Umbilical cord (tissue), 2 donors: ENCODE results near the gene ARMC10. TPM values are rescaled to one million over a fixed set of nuclear protein-coding genes. Genes with fewer than 3 reads are reported as not detected.
"Not testable (repeated sequence)": the region's sequence is repeated elsewhere in the genome, so short reads cannot be mapped to it uniquely, and the experiment has no call there.

Experiments
- DNase-seq: peaks from one replicate; pipeline ENCODE4 v3.0.0-alpha.2; 2015; ENCODE audit warnings: low spot score
- total RNA-seq: library from RNA; depleted of rRNA; stranded (reverse); fragments of >200 nt; gene quantifications from one replicate; pipeline ENCODE4 v1.2.3, GENCODE V29; 2014; ENCODE audit warnings: low replicate concordance; ENCODE audit not compliant: insufficient read depth

The ARMC10 gene
- total RNA-seq, 1 donor from 2014 or later, result 37.1 TPM

DNA sequence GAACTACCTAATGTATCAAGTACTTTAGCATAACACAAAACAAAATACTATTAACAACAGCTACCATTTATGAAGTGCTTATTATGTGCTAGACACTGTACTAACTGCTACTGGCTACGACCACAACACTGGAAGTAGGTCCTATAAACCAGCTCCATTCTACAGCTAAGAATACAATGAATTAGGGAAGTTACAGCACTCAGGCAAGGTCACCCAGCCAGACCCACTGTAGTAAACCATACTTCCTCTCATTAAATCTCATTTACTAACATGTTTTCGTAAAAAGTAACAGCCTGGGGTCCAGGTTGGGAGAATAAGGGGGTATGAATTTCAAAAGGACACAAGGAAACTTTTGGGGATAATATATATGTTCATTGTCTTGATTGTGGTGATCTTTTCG lies 48.6 kb downstream of the ARMC10 start:
- DNase-seq, result no peak

DNA sequence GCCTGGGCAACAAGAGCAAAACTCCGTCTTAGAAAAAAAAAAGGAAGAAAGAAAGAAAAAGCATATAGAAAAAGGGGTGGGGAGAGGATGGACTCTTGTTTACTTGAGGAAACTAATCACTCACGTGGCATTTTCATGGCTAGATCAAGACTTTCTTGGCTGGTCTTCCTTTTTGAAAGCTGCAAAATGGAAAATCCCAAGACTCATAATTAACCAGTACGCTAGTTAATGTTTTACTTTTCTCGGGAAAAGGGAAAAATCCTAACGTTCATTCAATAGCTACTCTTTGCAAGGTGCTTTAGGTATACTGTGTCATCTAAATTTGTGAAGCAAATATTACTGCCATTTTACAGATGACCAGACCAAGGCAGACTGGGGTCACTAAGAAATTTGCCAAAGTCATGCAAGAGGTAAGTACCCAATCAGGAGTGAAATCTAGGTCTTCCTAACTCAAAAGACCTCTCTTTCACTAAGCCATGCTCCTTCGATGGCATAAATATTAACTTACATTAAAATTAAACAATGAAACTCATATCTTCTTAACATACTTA lies 49.6 kb downstream of the ARMC10 start:
- no peak for DNase-seq

DNA sequence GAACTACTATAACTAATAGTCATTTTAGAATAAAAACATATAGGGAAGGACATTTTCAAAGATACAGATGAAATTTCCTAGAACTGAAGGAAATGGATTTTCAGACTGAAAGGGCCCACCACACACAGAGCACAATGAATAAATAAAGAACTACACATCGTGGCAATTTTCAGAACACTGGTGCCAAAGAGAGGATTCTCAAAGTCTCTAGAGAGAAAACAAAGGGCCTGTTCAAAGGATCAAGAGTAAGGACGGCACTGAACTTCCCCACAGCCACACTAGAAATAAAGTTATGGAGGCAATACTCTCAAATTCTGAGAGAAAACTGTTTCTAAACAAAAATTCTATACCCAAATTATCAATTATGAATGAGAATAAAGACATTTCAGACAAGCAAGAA lies 52.1 kb downstream of the ARMC10 start:
- DNase-seq, result no peak

DNA sequence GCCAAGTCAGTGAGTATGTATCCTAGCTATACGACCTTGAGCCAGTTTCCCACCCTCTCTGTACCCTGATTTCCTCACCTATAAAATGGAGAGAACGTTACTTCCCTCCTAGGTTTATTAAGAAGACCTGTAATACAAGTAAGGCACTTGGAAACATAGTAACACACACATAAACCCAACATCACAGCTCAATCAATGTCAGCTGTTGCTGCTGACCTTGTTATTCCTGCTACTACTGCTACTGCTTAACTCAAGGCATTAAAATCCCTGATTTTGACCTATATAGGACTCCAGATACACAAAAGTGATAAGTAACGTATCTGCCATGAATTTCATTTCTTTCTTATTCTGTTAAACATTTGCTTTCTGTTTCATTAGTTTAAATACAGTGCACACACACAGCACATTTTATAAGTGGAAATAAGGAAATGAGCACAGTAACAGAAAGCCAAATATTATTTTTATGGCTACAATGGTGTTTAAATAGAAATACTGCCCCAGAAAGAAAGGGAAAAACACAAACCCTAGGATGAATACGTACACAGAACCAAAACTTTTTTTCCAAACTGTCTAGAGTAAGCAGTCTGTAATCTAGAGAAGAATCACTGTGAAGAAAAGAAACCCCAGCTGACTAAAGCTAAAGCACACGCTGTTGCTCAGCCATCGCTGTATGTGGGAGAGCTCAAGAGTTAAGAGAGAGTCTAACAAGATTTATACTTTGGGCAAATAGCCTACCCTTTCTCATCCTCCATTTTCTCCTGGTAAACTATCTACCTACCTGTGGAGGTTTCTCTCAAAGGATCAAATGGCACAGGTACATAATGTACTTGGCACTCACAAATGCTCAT lies 55.0 kb downstream of the ARMC10 start:
- DNase-seq, result no peak

GRCh38 chr7:103130901-103131624 lies 56.1 kb downstream of the ARMC10 start:
- DNase-seq, result no peak

- no peak for DNase-seq
Observed at GRCh38 chr7:103132995-103133688, 58.2 kb downstream of the ARMC10 start.

- DNase-seq, result no peak
Observed at GRCh38 chr7:103134836-103135554, 60.1 kb downstream of the ARMC10 start.

DNA sequence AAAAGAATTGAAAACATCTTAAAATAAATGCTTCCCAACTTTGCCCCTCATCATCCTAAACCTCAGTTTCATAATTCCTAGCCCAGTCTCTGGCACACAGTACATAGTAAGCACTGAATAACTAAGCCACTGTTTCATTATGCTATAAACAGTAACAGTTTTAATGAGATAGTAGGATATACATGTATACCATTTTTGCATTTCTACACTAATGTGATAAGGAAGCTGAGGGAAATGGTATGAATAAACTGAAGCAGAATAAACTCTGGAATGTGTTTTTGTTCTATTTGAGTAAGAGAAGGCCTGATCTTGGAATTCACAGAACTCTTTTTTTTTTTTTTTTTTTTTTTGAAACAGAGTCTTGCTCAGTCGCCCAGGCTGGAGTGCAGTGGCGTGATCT lies 65.1 kb downstream of the ARMC10 start:
- DNase-seq, result no peak

DNA sequence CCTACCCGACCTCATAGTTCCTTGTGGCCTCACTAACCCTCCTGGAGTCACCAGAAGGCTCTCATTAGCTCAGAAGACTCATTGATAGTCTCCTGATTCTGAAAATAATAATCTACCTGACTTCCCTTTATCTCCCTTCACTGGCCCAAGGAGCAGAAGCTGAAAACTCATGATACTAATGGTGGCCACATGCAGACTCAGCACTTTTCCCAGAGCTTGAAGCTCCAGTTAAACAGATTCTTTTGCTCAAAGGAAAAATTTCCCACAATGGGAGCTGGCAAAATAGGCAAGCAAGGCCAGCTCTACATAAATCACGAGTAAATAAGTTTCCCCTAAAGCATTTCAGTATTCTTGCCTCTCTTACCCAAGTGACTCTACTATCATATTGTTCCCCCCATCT lies 65.7 kb downstream of the ARMC10 start:
- no peak for DNase-seq

GRCh38 chr7:103141753-103142404 lies 66.9 kb downstream of the ARMC10 start:
- peak; percentile 22 for DNase-seq

- DNase-seq, result no peak
Observed at GRCh38 chr7:103142494-103142893, 67.6 kb downstream of the ARMC10 start.

- DNase-seq, result no peak
Observed at GRCh38 chr7:103143868-103144267, 68.9 kb downstream of the ARMC10 start.

DNA sequence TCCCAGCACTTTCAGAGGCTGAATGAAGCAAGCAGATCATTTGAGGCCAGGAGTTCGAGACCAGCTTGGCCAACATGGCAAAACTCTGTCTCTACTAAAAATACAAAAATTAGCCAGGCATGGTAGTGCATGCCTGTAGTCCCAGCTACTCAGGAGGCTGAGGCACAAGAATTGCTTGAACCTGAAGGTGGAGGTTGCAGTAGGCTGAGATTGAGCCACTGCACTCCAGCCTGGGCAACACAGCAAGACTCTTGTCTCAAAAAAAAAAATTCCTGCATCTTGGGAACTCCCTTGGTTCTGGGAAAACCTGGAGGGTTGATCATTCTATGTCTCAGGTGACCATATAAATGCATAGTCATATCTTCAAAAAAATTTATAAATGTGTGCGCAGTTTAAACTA lies 69.8 kb downstream of the ARMC10 start:
- not testable (repeated sequence) for DNase-seq

- DNase-seq, result peak; percentile 17
Observed at GRCh38 chr7:103148131-103148993, 73.4 kb downstream of the ARMC10 start.

Other genes starting within 250 kb of the ARMC10 start
- gene LRRC17, start 162.1 kb upstream of the ARMC10 start, total RNA-seq, result 3.1 TPM
- gene FBXL13, start 344 bp upstream of the ARMC10 start, total RNA-seq, result 5.3 TPM
- 18.8 TPM for gene NAPEPLD, start 74.0 kb downstream of the ARMC10 start, total RNA-seq
- gene PMPCB, start 222.3 kb downstream of the ARMC10 start, total RNA-seq, result 38.0 TPM